HL-60 (cell line): Measurements from ENCODE around the gene KCTD19.

ENCODE experiments used
- DNase-seq, 2 experiments: peaks; one replicate each; pipeline ENCODE4 v3.0.0-alpha.2; 2010 to 2020; ENCODE audit warnings: low read depth in 1 of 2, low spot score in 1 of 2
- H3K27ac ChIP-seq: fragments of 250-450 bp; sonication (Bioruptor Pico); replicated peaks from 2 replicates; pipeline ENCODE4 v1.5.1; 2020; ENCODE audit warnings: mild to moderate bottlenecking, moderate library complexity
- H3K27me3 ChIP-seq: fragments of 250-450 bp; sonication (Bioruptor Pico); 2 replicates; pipeline ENCODE4 v1.5.1; 2021; ENCODE audit warnings: mild to moderate bottlenecking, moderate library complexity; ENCODE audit not compliant: insufficient read depth, poor library complexity, severe bottlenecking
- H3K4me3 ChIP-seq: replicated peaks from 2 replicates; pipeline ENCODE4 v1.5.1; 2011; ENCODE audit warnings: mild to moderate bottlenecking, control low read depth, low read length; ENCODE audit not compliant: insufficient read depth
- GABPA ChIP-seq: IDR thresholded peaks from 2 replicates; pipeline ENCODE4 v1.6.1; 2012; ENCODE audit warnings: low read depth
- POLR2AphosphoS5 ChIP-seq: IDR thresholded peaks from 2 replicates; pipeline ENCODE4 v1.6.1; 2012; ENCODE audit warnings: low read depth
- SPI1 ChIP-seq: IDR thresholded peaks from 2 replicates; pipeline ENCODE4 v1.6.1; 2012; ENCODE audit warnings: low read depth, mild to moderate bottlenecking, borderline replicate concordance
- TF ChIP-seq, protein P1 (sequence below): IDR thresholded peaks from 2 replicates; pipeline ENCODE4 v1.6.1; 2012; ENCODE audit warnings: low read depth; ENCODE audit not compliant: insufficient replicate concordance
- TF ChIP-seq, protein P2 (sequence below): IDR thresholded peaks from one replicate; pipeline ENCODE4 v1.5.1; 2011; ENCODE audit warnings: low read length, control low read depth, inconsistent platforms; ENCODE audit not compliant: insufficient read depth

The KCTD19 gene

DNA sequence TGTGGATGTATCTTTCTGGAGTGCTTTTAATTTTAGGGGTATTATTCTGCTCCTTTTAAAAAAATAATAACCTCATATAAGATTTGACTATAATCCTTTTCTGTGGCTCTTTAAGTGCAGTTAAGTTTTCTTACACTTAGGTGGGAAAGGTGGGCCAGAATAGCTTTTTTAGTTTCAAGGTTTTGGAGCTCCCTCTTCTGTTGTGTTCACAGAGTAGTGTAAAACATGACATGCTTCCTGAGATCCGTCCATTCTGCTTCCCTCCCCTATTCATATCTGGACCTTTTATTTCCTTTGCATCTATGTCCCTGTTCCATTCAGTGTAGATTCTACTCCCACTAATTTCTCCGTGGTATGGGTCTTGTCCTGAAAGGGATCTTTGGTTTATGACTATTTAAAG, 12.9 kb upstream of the KCTD19 start:
- no peak overlapping the region for H3K27ac ChIP-seq
- TF ChIP-seq POLR2AphosphoS5 (no peak), GABPA (no peak), SPI1 (no peak)
- TF ChIP-seq, protein P1, sequence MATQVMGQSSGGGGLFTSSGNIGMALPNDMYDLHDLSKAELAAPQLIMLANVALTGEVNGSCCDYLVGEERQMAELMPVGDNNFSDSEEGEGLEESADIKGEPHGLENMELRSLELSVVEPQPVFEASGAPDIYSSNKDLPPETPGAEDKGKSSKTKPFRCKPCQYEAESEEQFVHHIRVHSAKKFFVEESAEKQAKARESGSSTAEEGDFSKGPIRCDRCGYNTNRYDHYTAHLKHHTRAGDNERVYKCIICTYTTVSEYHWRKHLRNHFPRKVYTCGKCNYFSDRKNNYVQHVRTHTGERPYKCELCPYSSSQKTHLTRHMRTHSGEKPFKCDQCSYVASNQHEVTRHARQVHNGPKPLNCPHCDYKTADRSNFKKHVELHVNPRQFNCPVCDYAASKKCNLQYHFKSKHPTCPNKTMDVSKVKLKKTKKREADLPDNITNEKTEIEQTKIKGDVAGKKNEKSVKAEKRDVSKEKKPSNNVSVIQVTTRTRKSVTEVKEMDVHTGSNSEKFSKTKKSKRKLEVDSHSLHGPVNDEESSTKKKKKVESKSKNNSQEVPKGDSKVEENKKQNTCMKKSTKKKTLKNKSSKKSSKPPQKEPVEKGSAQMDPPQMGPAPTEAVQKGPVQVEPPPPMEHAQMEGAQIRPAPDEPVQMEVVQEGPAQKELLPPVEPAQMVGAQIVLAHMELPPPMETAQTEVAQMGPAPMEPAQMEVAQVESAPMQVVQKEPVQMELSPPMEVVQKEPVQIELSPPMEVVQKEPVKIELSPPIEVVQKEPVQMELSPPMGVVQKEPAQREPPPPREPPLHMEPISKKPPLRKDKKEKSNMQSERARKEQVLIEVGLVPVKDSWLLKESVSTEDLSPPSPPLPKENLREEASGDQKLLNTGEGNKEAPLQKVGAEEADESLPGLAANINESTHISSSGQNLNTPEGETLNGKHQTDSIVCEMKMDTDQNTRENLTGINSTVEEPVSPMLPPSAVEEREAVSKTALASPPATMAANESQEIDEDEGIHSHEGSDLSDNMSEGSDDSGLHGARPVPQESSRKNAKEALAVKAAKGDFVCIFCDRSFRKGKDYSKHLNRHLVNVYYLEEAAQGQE: no peak
- TF ChIP-seq, protein P2, sequence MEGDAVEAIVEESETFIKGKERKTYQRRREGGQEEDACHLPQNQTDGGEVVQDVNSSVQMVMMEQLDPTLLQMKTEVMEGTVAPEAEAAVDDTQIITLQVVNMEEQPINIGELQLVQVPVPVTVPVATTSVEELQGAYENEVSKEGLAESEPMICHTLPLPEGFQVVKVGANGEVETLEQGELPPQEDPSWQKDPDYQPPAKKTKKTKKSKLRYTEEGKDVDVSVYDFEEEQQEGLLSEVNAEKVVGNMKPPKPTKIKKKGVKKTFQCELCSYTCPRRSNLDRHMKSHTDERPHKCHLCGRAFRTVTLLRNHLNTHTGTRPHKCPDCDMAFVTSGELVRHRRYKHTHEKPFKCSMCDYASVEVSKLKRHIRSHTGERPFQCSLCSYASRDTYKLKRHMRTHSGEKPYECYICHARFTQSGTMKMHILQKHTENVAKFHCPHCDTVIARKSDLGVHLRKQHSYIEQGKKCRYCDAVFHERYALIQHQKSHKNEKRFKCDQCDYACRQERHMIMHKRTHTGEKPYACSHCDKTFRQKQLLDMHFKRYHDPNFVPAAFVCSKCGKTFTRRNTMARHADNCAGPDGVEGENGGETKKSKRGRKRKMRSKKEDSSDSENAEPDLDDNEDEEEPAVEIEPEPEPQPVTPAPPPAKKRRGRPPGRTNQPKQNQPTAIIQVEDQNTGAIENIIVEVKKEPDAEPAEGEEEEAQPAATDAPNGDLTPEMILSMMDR: no peak
- no peaks in the 10 kb centered on the region for H3K27me3 ChIP-seq
- DNase-seq: no peak
- no peak overlapping the region for H3K4me3 ChIP-seq

DNA sequence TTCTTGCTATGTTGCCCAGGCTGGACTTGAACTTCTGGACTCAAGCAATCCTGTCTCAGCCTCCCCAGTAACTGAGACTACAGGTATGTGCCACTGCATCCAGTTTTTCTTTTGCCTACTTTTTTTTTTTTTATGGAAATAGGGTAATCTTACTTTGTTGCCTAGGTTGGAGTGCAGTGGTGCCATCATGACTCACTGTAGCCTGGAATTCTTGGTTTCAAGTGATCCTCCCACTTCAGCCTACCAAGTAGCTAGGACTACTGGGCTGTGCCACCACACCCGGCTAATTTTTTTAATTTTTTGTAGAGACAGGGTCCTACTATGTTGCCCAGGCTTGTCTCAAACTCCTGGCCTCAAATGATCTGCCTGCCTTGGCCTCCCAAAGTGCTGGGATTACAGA, 10.1 kb upstream of the KCTD19 start:
- no peak for DNase-seq
- Histone ChIP-seq H3K4me3 (no peak overlapping the region), H3K27me3 (no peaks in the 10 kb centered on the region), H3K27ac (no peak overlapping the region)
- TF ChIP-seq, protein P2: no peak
- TF ChIP-seq SPI1: no peak
- no peak for TF ChIP-seq GABPA
- TF ChIP-seq, protein P1: no peak
- TF ChIP-seq POLR2AphosphoS5: no peak

DNA sequence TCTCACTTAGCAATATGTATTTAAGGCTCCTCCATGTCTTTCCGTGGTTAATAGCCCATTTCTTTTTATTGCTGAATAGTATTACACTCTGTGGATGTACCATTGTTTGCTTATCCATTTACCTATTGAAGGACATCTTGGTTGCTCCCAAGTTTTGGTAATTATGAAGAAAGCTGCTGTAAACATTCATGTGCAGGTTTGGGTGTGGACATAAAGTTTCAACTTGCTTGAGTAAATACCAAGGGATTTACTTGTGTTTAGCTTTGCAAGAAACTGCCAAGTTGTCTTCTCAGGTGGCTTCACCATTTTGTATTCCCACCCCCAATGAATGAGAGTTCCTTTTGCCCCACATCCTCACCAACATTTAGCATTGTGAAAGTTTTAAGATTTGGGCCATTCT, 9.6 kb upstream of the KCTD19 start:
- H3K27me3 ChIP-seq: no peaks in the 10 kb centered on the region
- DNase-seq: no peak
- no peak overlapping the region for H3K27ac ChIP-seq
- no peak overlapping the region for H3K4me3 ChIP-seq
- TF ChIP-seq GABPA (no peak), SPI1 (no peak), POLR2AphosphoS5 (no peak)
- TF ChIP-seq, protein P1: no peak
- TF ChIP-seq, protein P2: no peak
